Mesenchymal stem cell (in vitro differentiated cells and primary cell): ENCODE measurements around the gene THAP12.

Experiments
- DNase-seq: peaks from one replicate; pipeline ENCODE4 v3.0.0-alpha.2; 2013
- H2AFZ ChIP-seq: one replicate; pipeline ENCODE4 v1.6.1; 2013; ENCODE audit warnings: low read depth, mild to moderate bottlenecking, control low read depth, inconsistent platforms, low read length, moderate library complexity
- H2AK5ac ChIP-seq: 2 replicates; pipeline ENCODE4 v1.6.1; 2013; ENCODE audit warnings: low read length, moderate library complexity, mild to moderate bottlenecking, inconsistent platforms; ENCODE audit not compliant: severe bottlenecking
- H2BK120ac ChIP-seq: one replicate; pipeline ENCODE4 v1.6.1; 2013; ENCODE audit warnings: low read depth, mild to moderate bottlenecking, inconsistent platforms, low read length, moderate library complexity
- H2BK12ac ChIP-seq, 2 experiments: one replicate each; pipeline ENCODE4 v1.6.1; 2013; ENCODE audit warnings: inconsistent platforms in 2 of 2, low read length in 2 of 2, mild to moderate bottlenecking in 2 of 2, moderate library complexity in 2 of 2, control low read depth in 1 of 2
- H2BK15ac ChIP-seq: one replicate; pipeline ENCODE4 v1.6.1; 2013; ENCODE audit warnings: mild to moderate bottlenecking, low read depth, inconsistent platforms; ENCODE audit not compliant: poor library complexity, severe bottlenecking
- H2BK5ac ChIP-seq: 2 replicates; pipeline ENCODE4 v1.6.1; 2013; ENCODE audit warnings: low read depth, mild to moderate bottlenecking, low read length, control low read depth, inconsistent platforms; ENCODE audit not compliant: poor library complexity, severe bottlenecking
- H3K14ac ChIP-seq, 2 experiments: one replicate each; pipeline ENCODE4 v1.6.1; 2013; ENCODE audit warnings: inconsistent platforms in 2 of 2, low read length in 2 of 2, control low read depth in 1 of 2, mild to moderate bottlenecking in 1 of 2, moderate library complexity in 1 of 2
- H3K18ac ChIP-seq, 2 experiments: one replicate each; pipeline ENCODE4 v1.6.1; 2013; ENCODE audit warnings: inconsistent platforms in 2 of 2, low read length in 2 of 2, control low read depth in 1 of 2, low read depth in 1 of 2, mild to moderate bottlenecking in 1 of 2
- H3K23ac ChIP-seq, 2 experiments: one replicate each; pipeline ENCODE4 v1.6.1; 2013; ENCODE audit warnings: inconsistent platforms in 2 of 2, low read length in 2 of 2, mild to moderate bottlenecking in 2 of 2, moderate library complexity in 2 of 2, control low read depth in 1 of 2
- H3K27ac ChIP-seq: 2 replicates; pipeline ENCODE4 v1.5.1; 2013; ENCODE audit warnings: mild to moderate bottlenecking, moderate library complexity, low read length, control low read depth, inconsistent platforms; ENCODE audit not compliant: poor library complexity, severe bottlenecking
- H3K27me3 ChIP-seq, 2 experiments: 2 replicates each; pipeline versions ENCODE4 v1.6.1 to v1.7.0; 2013; ENCODE audit warnings: low read length in 2 of 2, mild to moderate bottlenecking in 2 of 2, moderate library complexity in 2 of 2, control low read depth in 1 of 2, inconsistent platforms in 1 of 2; ENCODE audit not compliant: control insufficient read depth in 1 of 2, insufficient read depth in 1 of 2
- H3K36me3 ChIP-seq, 2 experiments: 2 replicates each; pipeline versions ENCODE4 v1.6.1 to v1.7.0; 2013; ENCODE audit warnings: low read length in 2 of 2, control low read depth in 1 of 2, inconsistent platforms in 1 of 2, low read depth in 1 of 2, mild to moderate bottlenecking in 1 of 2; ENCODE audit not compliant: insufficient read depth in 2 of 2, control insufficient read depth in 1 of 2
- H3K4ac ChIP-seq, 2 experiments: one replicate each; pipeline ENCODE4 v1.6.1; 2013; ENCODE audit warnings: inconsistent platforms in 2 of 2, low read length in 2 of 2, mild to moderate bottlenecking in 2 of 2, moderate library complexity in 2 of 2, control low read depth in 1 of 2, low read depth in 1 of 2
- H3K4me1 ChIP-seq: 2 replicates; pipeline ENCODE4 v1.6.1; 2013; ENCODE audit warnings: low read depth, low read length, control low read depth; ENCODE audit not compliant: control insufficient read depth, insufficient read depth
- H3K4me2 ChIP-seq: 2 replicates; pipeline ENCODE4 v1.6.1; 2013; ENCODE audit warnings: low read length, mild to moderate bottlenecking, inconsistent platforms; ENCODE audit not compliant: poor library complexity, severe bottlenecking
- H3K4me3 ChIP-seq, 2 experiments: 2 replicates each; pipeline versions ENCODE4 v1.5.1 to v1.7.0; 2013; ENCODE audit warnings: low read length in 2 of 2, mild to moderate bottlenecking in 2 of 2, control low read depth in 1 of 2, low read depth in 1 of 2; ENCODE audit not compliant: insufficient read depth in 1 of 2
- H3K79me1 ChIP-seq: replicated peaks from 2 replicates; pipeline ENCODE4 v1.6.1; 2013; ENCODE audit warnings: mild to moderate bottlenecking, control low read depth, low read length, inconsistent platforms; ENCODE audit not compliant: poor library complexity, severe bottlenecking
- H3K9ac ChIP-seq: 2 replicates; pipeline ENCODE4 v1.7.0; 2013; ENCODE audit warnings: mild to moderate bottlenecking, low read length, moderate library complexity
- H3K9me3 ChIP-seq: 2 replicates; pipeline ENCODE4 v1.7.0; 2013; ENCODE audit warnings: mild to moderate bottlenecking, low read length; ENCODE audit not compliant: control insufficient read depth
- H4K8ac ChIP-seq: one replicate; pipeline ENCODE4 v1.6.1; 2013; ENCODE audit warnings: inconsistent platforms, mild to moderate bottlenecking, low read length, moderate library complexity
- H4K91ac ChIP-seq: one replicate; pipeline ENCODE4 v1.6.1; 2013; ENCODE audit warnings: mild to moderate bottlenecking, low read length, inconsistent platforms
- WGBS: methylation state at CpG from one replicate; pipeline ENCODE4 v1.1.7; 2013; ENCODE audit warnings: mixed read lengths; 5-methylcytosine and 5-hydroxymethylcytosine counted together

Gene THAP12

GRCh38 chr11:76391811-76392475, 11.0 kb upstream of the THAP12 start:
- Histone ChIP-seq H3K27me3 (no peaks in the 10 kb centered on the region), H3K18ac (no peak overlapping the region), H2BK120ac (no peak overlapping the region)

GRCh38 chr11:76391021-76391420, 10.1 kb upstream of the THAP12 start:
- H3K79me1 ChIP-seq: peaks cover 2% of the 10 kb centered on the region
- H3K23ac ChIP-seq: no peak overlapping the region
- no peak for DNase-seq
- no peak overlapping the region for H4K91ac ChIP-seq
- no peak overlapping the region for H3K4ac ChIP-seq
- H3K14ac ChIP-seq: no peak overlapping the region
- H2AK5ac ChIP-seq: no peak overlapping the region
- no peak overlapping the region for H2BK12ac ChIP-seq
- no peak overlapping the region for H3K18ac ChIP-seq
- H3K36me3 ChIP-seq: no peaks in the 10 kb centered on the region
- no peaks in the 10 kb centered on the region for H3K27me3 ChIP-seq
- H3K9ac ChIP-seq: no peak overlapping the region
- H2BK120ac ChIP-seq: no peak overlapping the region
- H2BK15ac ChIP-seq: no peak overlapping the region
- no peak overlapping the region for H3K4me2 ChIP-seq
- H3K27ac ChIP-seq: no peak overlapping the region
- H2AFZ ChIP-seq: no peak overlapping the region
- 88% methylated on average over 6 of the region's 6 CpGs for WGBS
- no peaks in the 10 kb centered on the region for H3K9me3 ChIP-seq
- no peak overlapping the region for H2BK5ac ChIP-seq
- H3K4me1 ChIP-seq: no peaks in the 10 kb centered on the region
- H3K4me3 ChIP-seq: no peak overlapping the region
- no peak overlapping the region for H4K8ac ChIP-seq

More at GRCh38 chr11:76391811-76392475, 11.0 kb upstream of the THAP12 start:
- Histone ChIP-seq H3K14ac (no peak overlapping the region), H4K8ac (no peak overlapping the region), H3K4me3 (no peak overlapping the region), H3K36me3 (no peaks in the 10 kb centered on the region), H2BK15ac (no peak overlapping the region), H3K27ac (no peak overlapping the region), H3K9ac (no peak overlapping the region), H2AFZ (no peak overlapping the region), H4K91ac (no peak overlapping the region), H3K9me3 (no peaks in the 10 kb centered on the region), H3K4me1 (no peaks in the 10 kb centered on the region), H3K79me1 (no peaks in the 10 kb centered on the region), H3K23ac (no peak overlapping the region), H2BK5ac (no peak overlapping the region), H2AK5ac (no peak overlapping the region), H3K4ac (no peak overlapping the region), H3K4me2 (no peak overlapping the region), H2BK12ac (no peak overlapping the region)
- DNase-seq: no peak
- 92% methylated on average over 7 of the region's 7 CpGs for WGBS

- no peak overlapping the region for H3K14ac ChIP-seq
- H3K79me1 ChIP-seq: peaks cover 3% of the 10 kb centered on the region
- H3K4me2 ChIP-seq: no peak overlapping the region
- no peak overlapping the region for H3K9ac ChIP-seq
- no peak overlapping the region for H3K4ac ChIP-seq
- no peak overlapping the region for H2AK5ac ChIP-seq
- H2BK120ac ChIP-seq: no peak overlapping the region
- H2AFZ ChIP-seq: no peak overlapping the region
- no peak overlapping the region for H2BK5ac ChIP-seq
- H4K8ac ChIP-seq: no peak overlapping the region
- no peak overlapping the region for H2BK12ac ChIP-seq
- no peak for DNase-seq
- no peak overlapping the region for H3K27ac ChIP-seq
- no peaks in the 10 kb centered on the region for H3K9me3 ChIP-seq
- no peak overlapping the region for H3K18ac ChIP-seq
- H2BK15ac ChIP-seq: no peak overlapping the region
- no peak overlapping the region for H3K23ac ChIP-seq
- H3K4me3 ChIP-seq: no peak overlapping the region
- H4K91ac ChIP-seq: no peak overlapping the region
- peaks cover 0 to 7% of the 10 kb centered on the region in 2 experiments for H3K36me3 ChIP-seq
- no peaks in the 10 kb centered on the region for H3K27me3 ChIP-seq
- 94% methylated on average over 2 of the region's 2 CpGs for WGBS
- H3K4me1 ChIP-seq: no peaks in the 10 kb centered on the region
Measured at GRCh38 chr11:76388408-76388807, 7.5 kb upstream of the THAP12 start.

- H3K79me1 ChIP-seq: peaks cover 16% of the 10 kb centered on the region
- H3K18ac ChIP-seq: no peak overlapping the region
- H3K9ac ChIP-seq: no peak overlapping the region
- H2BK120ac ChIP-seq: no peak overlapping the region
- H4K91ac ChIP-seq: no peak overlapping the region
- H3K4me3 ChIP-seq: no peak overlapping the region
- no peak overlapping the region for H3K23ac ChIP-seq
- DNase-seq: no peak
- H3K4me1 ChIP-seq: peaks cover 6% of the 10 kb centered on the region
- no peak overlapping the region for H3K27ac ChIP-seq
- H2BK12ac ChIP-seq: no peak overlapping the region
- H3K27me3 ChIP-seq: no peaks in the 10 kb centered on the region
- H3K4me2 ChIP-seq: no peak overlapping the region
- H2BK15ac ChIP-seq: no peak overlapping the region
- no peak overlapping the region for H2AFZ ChIP-seq
- no peak overlapping the region for H3K4ac ChIP-seq
- 93% methylated on average over 5 of the region's 5 CpGs for WGBS
- H3K9me3 ChIP-seq: no peaks in the 10 kb centered on the region
- H3K14ac ChIP-seq: no peak overlapping the region
- H2BK5ac ChIP-seq: no peak overlapping the region
- no peak overlapping the region for H4K8ac ChIP-seq
- peaks cover 0 to 7% of the 10 kb centered on the region in 2 experiments for H3K36me3 ChIP-seq
- H2AK5ac ChIP-seq: no peak overlapping the region
Measured at GRCh38 chr11:76385903-76386302, 5.0 kb upstream of the THAP12 start.
